Measurements from ENCODE around the gene EPS8.

Gene EPS8

GRCh38 chr12:15808250-15808649, 19.1 kb upstream of the EPS8 start:
- H4K20me1 ChIP-seq (ENCODE audit: insufficient read depth, low read length), result no peaks in the 10 kb centered on the region
- no peaks in the 10 kb centered on the region for H3K79me2 ChIP-seq (ENCODE audit: insufficient read depth, low read length)
- no peaks in the 10 kb centered on the region for H3K36me3 ChIP-seq (ENCODE audit: insufficient read depth, low read length)
- TF ChIP-seq, protein P1, sequence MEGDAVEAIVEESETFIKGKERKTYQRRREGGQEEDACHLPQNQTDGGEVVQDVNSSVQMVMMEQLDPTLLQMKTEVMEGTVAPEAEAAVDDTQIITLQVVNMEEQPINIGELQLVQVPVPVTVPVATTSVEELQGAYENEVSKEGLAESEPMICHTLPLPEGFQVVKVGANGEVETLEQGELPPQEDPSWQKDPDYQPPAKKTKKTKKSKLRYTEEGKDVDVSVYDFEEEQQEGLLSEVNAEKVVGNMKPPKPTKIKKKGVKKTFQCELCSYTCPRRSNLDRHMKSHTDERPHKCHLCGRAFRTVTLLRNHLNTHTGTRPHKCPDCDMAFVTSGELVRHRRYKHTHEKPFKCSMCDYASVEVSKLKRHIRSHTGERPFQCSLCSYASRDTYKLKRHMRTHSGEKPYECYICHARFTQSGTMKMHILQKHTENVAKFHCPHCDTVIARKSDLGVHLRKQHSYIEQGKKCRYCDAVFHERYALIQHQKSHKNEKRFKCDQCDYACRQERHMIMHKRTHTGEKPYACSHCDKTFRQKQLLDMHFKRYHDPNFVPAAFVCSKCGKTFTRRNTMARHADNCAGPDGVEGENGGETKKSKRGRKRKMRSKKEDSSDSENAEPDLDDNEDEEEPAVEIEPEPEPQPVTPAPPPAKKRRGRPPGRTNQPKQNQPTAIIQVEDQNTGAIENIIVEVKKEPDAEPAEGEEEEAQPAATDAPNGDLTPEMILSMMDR (IDR thresholded peaks at IDR 0.05; ENCODE audit: low read length), result no peak
- TF ChIP-seq EZH2 (IDR thresholded peaks at IDR 0.05; ENCODE audit: borderline replicate concordance, low read length), result no peak
- H3F3A ChIP-seq (ENCODE audit: insufficient read depth, low read length), result no peaks in the 10 kb centered on the region
- H3K27ac ChIP-seq (ENCODE audit: low read depth, low read length, poor library complexity, severe bottlenecking), result no peak overlapping the region
- H3K9ac ChIP-seq (ENCODE audit: low read length), result no peak overlapping the region
- no peaks in the 10 kb centered on the region for H3K27me3 ChIP-seq (ENCODE audit: insufficient read depth, low read length)
- H3K9me2 ChIP-seq (ENCODE audit: low read depth, low read length), result no peaks in the 10 kb centered on the region
- no peak overlapping the region for H3K4me3 ChIP-seq (ENCODE audit: low read depth, low read length, poor library complexity, severe bottlenecking)
- H3K4me2 ChIP-seq (ENCODE audit: low read length), result no peak overlapping the region
- no peaks in the 10 kb centered on the region for H3K9me3 ChIP-seq (ENCODE audit: low read length)
- no peaks in the 10 kb centered on the region for H3K4me1 ChIP-seq (ENCODE audit: insufficient read depth, low read length, severe bottlenecking)
- no peak overlapping the region for H2AFZ ChIP-seq (ENCODE audit: low read length)

GRCh38 chr12:15806826-15807225, 17.6 kb upstream of the EPS8 start:
- H3K4me1 ChIP-seq (ENCODE audit: insufficient read depth, low read length, severe bottlenecking), result no peaks in the 10 kb centered on the region
- no peaks in the 10 kb centered on the region for H3K36me3 ChIP-seq (ENCODE audit: insufficient read depth, low read length)

DNA sequence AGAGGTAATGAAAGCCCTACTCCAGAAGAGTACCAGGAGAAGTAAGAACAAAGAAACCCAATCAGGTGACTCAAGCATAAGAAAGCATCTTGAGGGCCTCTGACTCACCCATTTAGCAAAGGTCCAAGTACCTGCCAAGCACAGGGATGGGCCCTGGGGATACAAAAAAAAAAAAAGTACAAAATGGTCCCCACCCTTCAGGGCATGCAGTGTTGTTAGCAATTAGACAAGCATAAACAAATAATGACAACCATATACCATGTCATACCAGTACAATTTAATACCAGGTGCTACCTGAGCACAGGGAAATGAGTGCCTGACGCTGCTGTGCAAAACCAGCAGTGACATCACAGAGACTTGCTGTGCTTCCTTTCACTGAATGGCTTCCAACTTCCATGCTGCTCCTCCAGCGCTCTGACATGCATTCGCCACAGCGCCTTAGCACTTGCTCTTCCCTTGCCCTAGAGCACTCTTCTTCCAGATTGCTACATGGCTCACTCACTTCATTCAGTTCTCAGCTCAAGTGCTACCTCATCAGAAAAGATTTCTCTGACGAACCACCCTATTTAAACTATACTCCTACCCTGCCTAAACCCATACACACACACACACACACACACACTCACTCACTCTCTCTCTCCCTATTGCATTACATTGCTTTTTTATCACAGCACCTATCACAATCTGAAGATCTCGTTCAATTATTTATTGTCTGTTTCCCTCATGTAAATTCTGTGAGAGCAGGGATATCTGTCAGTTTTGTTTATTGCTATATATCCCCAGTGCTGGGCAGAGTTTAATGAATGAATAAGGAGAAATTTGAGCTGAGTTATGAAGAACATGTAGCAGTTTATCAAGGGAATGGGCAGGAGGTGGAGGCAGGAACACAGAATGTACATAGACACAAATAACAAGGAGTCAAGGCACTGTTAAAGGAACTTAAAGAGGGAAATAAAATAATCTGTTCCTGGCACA, 12.9 kb upstream of the EPS8 start:
- H3K4me1 ChIP-seq (ENCODE audit: insufficient read depth, low read length, severe bottlenecking), result no peaks in the 10 kb centered on the region
- no peak overlapping the region for H3K9ac ChIP-seq (ENCODE audit: low read length)
- H3K27ac ChIP-seq (ENCODE audit: low read depth, low read length, poor library complexity, severe bottlenecking), result no peak overlapping the region
- no peaks in the 10 kb centered on the region for H3K9me2 ChIP-seq (ENCODE audit: low read depth, low read length)
- no peaks in the 10 kb centered on the region for H3K36me3 ChIP-seq (ENCODE audit: insufficient read depth, low read length)
- no peaks in the 10 kb centered on the region for H3K27me3 ChIP-seq (ENCODE audit: insufficient read depth, low read length)
- TF ChIP-seq EZH2 (IDR thresholded peaks at IDR 0.05; ENCODE audit: borderline replicate concordance, low read length), result no peak
- TF ChIP-seq, protein P1 (IDR thresholded peaks at IDR 0.05; ENCODE audit: low read length), result no peak
- no peaks in the 10 kb centered on the region for H4K20me1 ChIP-seq (ENCODE audit: insufficient read depth, low read length)
- no peaks in the 10 kb centered on the region for H3K79me2 ChIP-seq (ENCODE audit: insufficient read depth, low read length)
- H2AFZ ChIP-seq (ENCODE audit: low read length), result no peak overlapping the region
- H3K9me3 ChIP-seq (ENCODE audit: low read length), result no peaks in the 10 kb centered on the region
- no peaks in the 10 kb centered on the region for H3F3A ChIP-seq (ENCODE audit: insufficient read depth, low read length)
- no peak overlapping the region for H3K4me3 ChIP-seq (ENCODE audit: low read depth, low read length, poor library complexity, severe bottlenecking)
- no peak overlapping the region for H3K4me2 ChIP-seq (ENCODE audit: low read length)

More at GRCh38 chr12:15806826-15807225, 17.6 kb upstream of the EPS8 start:
- H2AFZ ChIP-seq (ENCODE audit: low read length), result no peak overlapping the region
- no peaks in the 10 kb centered on the region for H4K20me1 ChIP-seq (ENCODE audit: insufficient read depth, low read length)
- no peak overlapping the region for H3K4me2 ChIP-seq (ENCODE audit: low read length)
- no peaks in the 10 kb centered on the region for H3F3A ChIP-seq (ENCODE audit: insufficient read depth, low read length)
- no peaks in the 10 kb centered on the region for H3K9me2 ChIP-seq (ENCODE audit: low read depth, low read length)
- no peak overlapping the region for H3K27ac ChIP-seq (ENCODE audit: low read depth, low read length, poor library complexity, severe bottlenecking)
- H3K27me3 ChIP-seq (ENCODE audit: insufficient read depth, low read length), result no peaks in the 10 kb centered on the region
- TF ChIP-seq EZH2 (IDR thresholded peaks at IDR 0.05; ENCODE audit: borderline replicate concordance, low read length), result no peak
- TF ChIP-seq, protein P1 (IDR thresholded peaks at IDR 0.05; ENCODE audit: low read length), result no peak
- no peaks in the 10 kb centered on the region for H3K9me3 ChIP-seq (ENCODE audit: low read length)
- no peak overlapping the region for H3K9ac ChIP-seq (ENCODE audit: low read length)
- H3K4me3 ChIP-seq (ENCODE audit: low read depth, low read length, poor library complexity, severe bottlenecking), result no peak overlapping the region
- no peaks in the 10 kb centered on the region for H3K79me2 ChIP-seq (ENCODE audit: insufficient read depth, low read length)

Measured in OCI-LY1 (cell line).